Peyer's patch (tissue), 4 donors: ENCODE measurements around the gene CAMK2B.

Experiments used
- POLR2A ChIP-seq, 2 donors: fragments of 450-650 bp; IDR thresholded peaks; one replicate each; pipeline ENCODE4 v1.5.1; 2017; ENCODE audit warnings: antibody characterized with exemption in 2 of 2, mild to moderate bottlenecking in 2 of 2, moderate library complexity in 2 of 2
- TF ChIP-seq, protein P1 (sequence below), 6 experiments: fragments of 450-650 bp in 4 of 6; fragments of 200-600 bp in 2 of 6; sonication (generic) in 1 of 6; IDR thresholded peaks; one replicate each; pipeline ENCODE4 v1.5.1; 2017 to 2019; ENCODE audit warnings: antibody characterized with exemption in 6 of 6, mild to moderate bottlenecking in 3 of 6, moderate library complexity in 1 of 6

GRCh38 chr7:44313621-44314031 lies 11.8 kb downstream of the CAMK2B start:
- TF ChIP-seq, protein P1, sequence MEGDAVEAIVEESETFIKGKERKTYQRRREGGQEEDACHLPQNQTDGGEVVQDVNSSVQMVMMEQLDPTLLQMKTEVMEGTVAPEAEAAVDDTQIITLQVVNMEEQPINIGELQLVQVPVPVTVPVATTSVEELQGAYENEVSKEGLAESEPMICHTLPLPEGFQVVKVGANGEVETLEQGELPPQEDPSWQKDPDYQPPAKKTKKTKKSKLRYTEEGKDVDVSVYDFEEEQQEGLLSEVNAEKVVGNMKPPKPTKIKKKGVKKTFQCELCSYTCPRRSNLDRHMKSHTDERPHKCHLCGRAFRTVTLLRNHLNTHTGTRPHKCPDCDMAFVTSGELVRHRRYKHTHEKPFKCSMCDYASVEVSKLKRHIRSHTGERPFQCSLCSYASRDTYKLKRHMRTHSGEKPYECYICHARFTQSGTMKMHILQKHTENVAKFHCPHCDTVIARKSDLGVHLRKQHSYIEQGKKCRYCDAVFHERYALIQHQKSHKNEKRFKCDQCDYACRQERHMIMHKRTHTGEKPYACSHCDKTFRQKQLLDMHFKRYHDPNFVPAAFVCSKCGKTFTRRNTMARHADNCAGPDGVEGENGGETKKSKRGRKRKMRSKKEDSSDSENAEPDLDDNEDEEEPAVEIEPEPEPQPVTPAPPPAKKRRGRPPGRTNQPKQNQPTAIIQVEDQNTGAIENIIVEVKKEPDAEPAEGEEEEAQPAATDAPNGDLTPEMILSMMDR (IDR thresholded peaks at IDR 0.05) = no peak
- no peak for TF ChIP-seq POLR2A (IDR thresholded peaks at IDR 0.05)
